Central memory CD8-positive, alpha-beta T cell (primary cell): ENCODE results near the gene TMEM229A.

Experiments
- ATAC-seq: fragments of 150-1000 bp; cut with Tn5 transposase; replicated peaks from 2 replicates; pipeline ENCODE4 v1.10.0; 2022; ENCODE audit warnings: mild to moderate bottlenecking, moderate FRiP score, moderate number of reproducible peaks; ENCODE audit not compliant: poor library complexity, severe bottlenecking; ENCODE audit errors: extremely low read depth
- DNase-seq, 2 donors: peaks; one replicate each; pipeline ENCODE4 v3.0.0; 2021; ENCODE audit warnings: low spot score in 2 of 2
- H3K27ac Mint-ChIP-seq: one replicate; pipeline ENCODE4 v1.8.0; 2022; ENCODE audit warnings: low read depth, mild to moderate bottlenecking, moderate library complexity, mixed read lengths
- H3K27me3 Mint-ChIP-seq: one replicate; pipeline ENCODE4 v1.8.0; 2022; ENCODE audit warnings: mixed read lengths
- H3K36me3 Mint-ChIP-seq: one replicate; pipeline ENCODE4 v1.8.0; 2022; ENCODE audit warnings: mild to moderate bottlenecking, moderate library complexity, mixed read lengths; ENCODE audit not compliant: insufficient read depth
- H3K4me1 Mint-ChIP-seq: one replicate; pipeline ENCODE4 v1.8.0; 2022; ENCODE audit warnings: mixed read lengths
- H3K4me3 Mint-ChIP-seq: one replicate; pipeline ENCODE4 v1.8.0; 2022; ENCODE audit warnings: mild to moderate bottlenecking, moderate library complexity, mixed read lengths
- H3K9me3 Mint-ChIP-seq: one replicate; pipeline ENCODE4 v1.8.0; 2022; ENCODE audit warnings: mixed read lengths

Gene TMEM229A

GRCh38 chr7:123994449-123994848 is 38.4 kb downstream of the TMEM229A start:
- Mint-ChIP-seq H3K4me1 (no peaks in the 10 kb centered on the region), H3K9me3 (peaks cover 17% of the 10 kb centered on the region), H3K36me3 (no peaks in the 10 kb centered on the region), H3K27me3 (no peaks in the 10 kb centered on the region), H3K27ac (no peak overlapping the region), H3K4me3 (no peak overlapping the region)
- ATAC-seq (no peak), DNase-seq (no peak)

GRCh38 chr7:123993996-123994395 is 38.9 kb downstream of the TMEM229A start:
- Mint-ChIP-seq H3K27ac (no peak overlapping the region), H3K4me1 (no peaks in the 10 kb centered on the region), H3K36me3 (no peaks in the 10 kb centered on the region), H3K9me3 (peaks cover 16% of the 10 kb centered on the region), H3K27me3 (no peaks in the 10 kb centered on the region), H3K4me3 (no peak overlapping the region)
- ATAC-seq (no peak), DNase-seq (no peak)

DNA sequence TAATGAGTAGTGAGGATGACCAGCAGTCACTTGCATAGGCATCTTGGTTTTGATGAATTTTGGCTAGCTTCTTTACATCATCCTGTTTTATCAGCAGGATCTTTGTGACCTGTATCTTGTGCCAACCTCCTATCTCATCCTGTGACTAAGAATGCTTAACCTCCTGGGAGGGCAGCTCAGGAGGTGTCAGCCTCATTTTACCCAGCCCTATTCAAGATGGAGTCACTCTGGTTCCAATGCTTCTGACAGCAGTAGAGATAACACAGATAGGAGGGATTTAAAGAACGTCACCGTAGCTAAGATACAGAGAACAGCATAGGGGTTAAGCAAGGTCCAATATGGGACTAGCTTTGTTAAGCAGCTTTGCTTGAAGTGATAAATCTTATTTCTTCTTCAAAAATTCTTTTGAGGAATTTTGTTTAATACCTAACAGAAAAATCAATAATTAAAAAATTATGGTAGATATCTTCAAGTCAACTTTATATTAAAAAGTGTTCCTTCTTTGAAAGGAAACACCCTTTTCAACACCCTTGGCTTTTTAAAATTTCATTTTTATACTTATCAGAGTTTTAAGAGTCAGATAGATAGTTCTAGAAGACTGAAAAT is 39.9 kb downstream of the TMEM229A start:
- no peaks in the 10 kb centered on the region for H3K27me3 Mint-ChIP-seq
- H3K4me3 Mint-ChIP-seq = no peak overlapping the region
- H3K4me1 Mint-ChIP-seq = no peaks in the 10 kb centered on the region
- peaks cover 12% of the 10 kb centered on the region for H3K9me3 Mint-ChIP-seq
- no peak overlapping the region for H3K27ac Mint-ChIP-seq
- no peak for ATAC-seq
- H3K36me3 Mint-ChIP-seq = no peaks in the 10 kb centered on the region
- DNase-seq = no peak

- Mint-ChIP-seq H3K27me3 (no peaks in the 10 kb centered on the region), H3K36me3 (no peaks in the 10 kb centered on the region), H3K9me3 (peaks cover 12% of the 10 kb centered on the region), H3K4me1 (no peaks in the 10 kb centered on the region), H3K4me3 (no peak overlapping the region), H3K27ac (no peak overlapping the region)
- ATAC-seq (no peak), DNase-seq (no peak)
Observed at GRCh38 chr7:123987445-123987844, 45.4 kb downstream of the TMEM229A start.
